VCaP (cell line): ENCODE results near the gene BTRC.

Experiments
- H3K27ac ChIP-seq: fragments of 450-650 bp; 2 replicates; pipeline ENCODE4 v1.5.1; 2017
- CTCF ChIP-seq: fragments of 450-650 bp; conservative IDR thresholded peaks from 2 replicates; pipeline ENCODE4 v1.5.1; 2017; ENCODE audit warnings: mild to moderate bottlenecking, moderate library complexity

Gene BTRC

GRCh38 chr10:101552442-101552841, 198.5 kb downstream of the BTRC start:
- H3K27ac ChIP-seq, result no peak overlapping the region
- no peak for TF ChIP-seq CTCF

DNA sequence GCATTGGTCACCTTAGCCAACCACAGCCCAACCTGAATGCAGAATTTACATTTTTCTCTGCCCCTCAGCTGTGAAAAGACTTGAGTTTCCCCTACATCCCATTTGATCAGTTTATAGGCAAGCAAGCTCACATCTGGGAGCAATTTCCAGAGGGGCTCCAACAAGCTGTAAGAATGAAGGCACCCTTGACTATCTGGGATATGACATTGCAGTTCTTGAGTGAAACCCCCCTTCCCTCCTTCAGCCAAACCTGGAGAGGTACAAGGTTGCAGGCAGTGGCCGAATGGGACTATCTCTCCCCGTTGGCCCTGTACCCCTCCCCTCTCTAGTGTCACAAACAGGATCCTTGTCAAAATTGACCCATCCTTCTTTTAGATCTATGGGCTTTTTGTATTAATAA, 203.6 kb downstream of the BTRC start:
- H3K27ac ChIP-seq, result no peak overlapping the region
- no peak for TF ChIP-seq CTCF

- no peak for TF ChIP-seq CTCF
- no peak overlapping the region for H3K27ac ChIP-seq
These were observed 204.2 kb downstream of the BTRC start for GRCh38 chr10:101558204-101558603.

DNA sequence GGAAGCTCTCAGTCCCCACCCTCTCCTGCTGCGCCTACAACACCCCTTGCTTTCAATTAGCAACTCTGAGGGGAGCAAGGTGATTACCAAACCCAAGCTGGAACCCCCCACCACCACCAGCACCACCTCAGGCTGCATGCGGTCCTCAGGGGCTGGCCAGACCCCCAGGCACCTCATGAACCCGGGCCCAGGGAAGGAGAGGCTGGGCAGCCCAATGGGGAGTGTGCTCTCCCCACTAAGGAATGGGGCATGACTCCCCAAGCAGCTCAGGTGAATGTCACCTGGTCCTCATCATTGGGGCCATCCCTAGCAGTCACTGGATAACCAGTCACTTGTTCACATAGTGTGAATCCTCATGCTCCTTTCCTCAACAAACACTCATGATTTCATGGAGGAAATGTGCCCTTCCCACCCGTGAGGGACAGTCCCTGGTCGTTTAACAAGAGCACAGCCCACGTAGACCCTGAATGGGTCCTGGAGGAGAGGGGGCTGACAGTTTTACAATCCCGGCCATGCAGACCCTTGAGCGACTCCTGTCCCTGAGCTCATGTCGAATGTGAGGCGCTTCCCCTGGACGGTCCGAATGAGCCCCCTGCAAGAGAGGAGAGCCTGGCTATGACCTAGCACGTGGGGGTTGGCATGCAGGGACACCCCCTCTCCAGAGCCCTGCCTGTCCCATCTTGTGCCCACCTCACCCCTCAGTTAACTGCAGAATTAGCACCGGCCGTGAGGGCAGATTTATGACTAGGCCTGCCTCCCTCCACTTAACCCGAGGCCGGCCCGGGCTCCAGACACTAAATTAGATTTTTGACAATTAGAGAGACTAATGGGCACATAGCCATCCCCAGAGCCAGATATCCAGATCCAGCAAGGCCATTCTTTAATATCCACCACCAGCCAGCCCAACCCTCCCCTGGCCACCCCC, 205.0 kb downstream of the BTRC start:
- no peak overlapping the region for H3K27ac ChIP-seq
- TF ChIP-seq CTCF, result no peak

DNA sequence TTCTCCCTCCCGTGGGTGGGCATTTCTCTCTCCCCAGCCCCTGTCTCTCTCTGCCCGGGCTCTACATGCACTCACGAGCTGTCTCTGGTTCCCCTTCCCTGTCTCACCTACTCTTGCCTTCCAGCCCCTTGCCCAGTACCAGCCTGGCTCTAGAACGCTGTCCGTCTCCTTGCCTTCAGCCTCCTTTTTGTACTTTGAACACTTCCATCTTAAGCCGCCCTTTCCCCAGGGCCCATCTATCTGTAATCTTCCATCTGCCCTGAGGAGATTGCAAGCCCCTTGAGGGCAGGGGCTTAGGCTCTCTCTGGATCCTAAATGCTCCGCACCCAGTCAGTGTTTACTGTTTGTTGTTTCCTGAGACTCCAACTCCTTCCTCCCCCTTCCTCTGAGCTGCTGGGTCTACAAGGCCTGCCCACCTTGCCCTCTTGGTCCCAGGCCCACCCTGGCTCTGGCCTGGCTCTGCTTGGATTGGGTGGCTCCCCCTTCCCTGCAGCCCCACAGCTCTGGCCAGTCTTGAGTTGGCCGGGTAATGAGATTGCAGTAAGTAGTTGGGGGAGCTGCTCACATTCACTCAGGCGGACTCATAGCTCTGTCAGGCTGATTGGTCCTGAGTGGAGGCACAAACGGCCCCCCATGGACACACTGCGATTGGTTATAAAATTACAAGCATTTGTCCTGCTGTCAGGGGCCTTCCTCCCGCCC, 205.8 kb downstream of the BTRC start:
- no peak overlapping the region for H3K27ac ChIP-seq
- no peak for TF ChIP-seq CTCF

- no peak overlapping the region for H3K27ac ChIP-seq
- no peak for TF ChIP-seq CTCF
These were observed 206.5 kb downstream of the BTRC start for GRCh38 chr10:101560298-101561067.
